ENCODE data around the gene CALD1.

GRCh38 chr7:134949171-134949570, 169.7 kb downstream of the CALD1 start:
- no peak for TF ChIP-seq CTCF (IDR thresholded peaks at IDR 0.05 in 8 of 11, conservative IDR thresholded peaks at IDR 0.05 in 3 of 11)
- TF ChIP-seq POLR2A (IDR thresholded peaks at IDR 0.05), result no peak

Data from spleen (tissue), 7 donors.